ENCODE data around the gene ZNF831. TPM values are rescaled to one million over a fixed set of nuclear protein-coding genes. Genes with fewer than 3 reads are reported as not detected.

Gene ZNF831
- total RNA-seq, 2 experiments from 2014 or later: 7.0 to 8.6 TPM

DNA sequence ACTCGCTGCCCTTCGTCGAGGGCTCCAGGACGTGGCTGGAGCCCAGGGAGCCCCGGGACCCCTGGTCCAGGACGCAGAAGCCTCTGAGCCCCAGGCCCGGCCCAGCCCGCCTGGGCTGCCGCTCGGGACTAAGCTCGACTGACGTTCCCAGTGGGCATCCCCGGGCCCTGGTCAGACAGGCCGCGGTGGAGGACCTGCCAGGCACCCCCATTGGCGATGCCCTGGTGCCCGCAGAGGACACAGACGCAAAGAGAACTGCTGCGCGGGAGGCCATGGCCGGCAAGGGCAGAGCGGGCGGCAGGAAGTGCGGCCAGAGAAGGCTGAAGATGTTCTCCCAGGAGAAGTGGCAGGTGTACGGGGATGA is 28.9 kb downstream of the ZNF831 start:
- no peak overlapping the region for H3K4me3 Mint-ChIP-seq
- ATAC-seq (no peak), DNase-seq (no peak)
- H3K4me1 Mint-ChIP-seq: peaks cover 5% of the 10 kb centered on the region
- intact Hi-C loops (cut with DNase I, micrococcal nuclease): no loop called here
- no peaks in the 10 kb centered on the region for H3K36me3 Mint-ChIP-seq (ENCODE audit: low read depth)
- ChIA-PET POLR2A (no interaction called here), CTCF (no interaction called here)
- H3K27me3 Mint-ChIP-seq: no peaks in the 10 kb centered on the region
- no peak overlapping the region for H3K27ac Mint-ChIP-seq
- no peaks in the 10 kb centered on the region for H3K9me3 Mint-ChIP-seq (ENCODE audit: low read depth)

DNA sequence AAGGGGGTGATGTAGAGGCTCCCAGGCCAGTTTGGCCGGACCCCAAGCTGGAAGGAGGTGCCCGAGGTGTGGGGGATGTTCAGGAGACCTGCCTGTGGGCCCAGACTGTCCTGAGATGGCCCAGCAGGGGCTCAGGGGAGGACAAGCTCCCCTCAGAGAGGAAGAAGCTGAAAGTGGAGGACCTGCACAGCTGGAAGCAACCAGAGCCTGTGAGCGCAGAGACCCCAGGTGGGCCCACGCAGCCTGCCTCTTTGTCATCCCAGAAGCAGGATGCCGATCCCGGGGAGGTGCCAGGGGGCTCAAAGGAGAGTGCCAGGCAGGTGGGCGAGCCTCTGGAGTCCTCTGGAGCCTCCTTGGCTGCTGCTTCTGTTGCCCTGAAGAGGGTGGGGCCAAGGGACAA is 29.7 kb downstream of the ZNF831 start:
- ChIA-PET CTCF (no interaction called here), POLR2A (no interaction called here)
- DNase-seq (no peak), ATAC-seq (no peak)
- Mint-ChIP-seq H3K4me1 (no peaks in the 10 kb centered on the region), H3K9me3 (ENCODE audit: low read depth) (no peaks in the 10 kb centered on the region), H3K4me3 (no peak overlapping the region), H3K36me3 (ENCODE audit: low read depth) (peaks cover under 1% of the 10 kb centered on the region), H3K27ac (no peak overlapping the region), H3K27me3 (no peaks in the 10 kb centered on the region)
- intact Hi-C loops (cut with DNase I, micrococcal nuclease): no loop called here

DNA sequence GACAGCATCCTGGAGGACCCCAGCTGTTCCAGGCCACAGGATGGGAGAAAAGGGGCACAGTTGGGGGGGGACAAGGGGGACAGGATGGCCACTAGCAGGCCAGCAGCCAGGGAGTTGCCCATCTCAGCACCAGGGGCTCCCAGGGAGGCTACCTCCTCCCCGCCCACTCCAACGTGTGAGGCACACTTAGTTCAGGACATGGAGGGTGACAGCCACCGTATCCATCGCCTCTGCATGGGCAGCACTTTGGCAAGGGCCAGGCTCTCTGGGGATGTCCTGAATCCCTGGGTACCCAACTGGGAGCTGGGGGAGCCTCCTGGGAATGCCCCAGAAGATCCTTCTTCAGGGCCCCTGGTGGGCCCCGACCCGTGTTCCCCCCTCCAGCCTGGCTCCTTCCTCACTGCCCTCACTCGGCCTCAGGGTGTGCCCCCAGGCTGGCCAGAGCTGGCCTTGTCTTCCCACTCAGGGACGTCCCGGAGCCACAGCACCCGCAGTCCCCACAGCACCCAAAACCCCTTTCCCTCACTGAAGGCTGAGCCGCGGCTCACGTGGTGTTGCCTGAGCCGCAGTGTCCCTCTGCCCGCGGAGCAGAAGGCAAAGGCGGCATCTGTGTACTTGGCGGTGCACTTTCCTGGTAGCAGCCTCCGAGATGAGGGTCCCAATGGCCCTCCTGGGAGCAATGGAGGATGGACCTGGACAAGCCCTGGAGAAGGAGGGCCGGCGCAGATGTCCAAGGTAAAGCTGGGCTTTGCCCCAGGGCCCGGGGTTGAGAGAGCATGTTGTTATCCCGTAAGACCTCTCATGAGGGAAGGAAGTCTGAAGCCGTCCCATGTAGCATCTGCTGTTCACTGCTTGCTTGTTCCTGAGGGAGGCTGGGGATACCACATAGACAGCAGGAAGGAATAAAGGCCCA is 30.7 kb downstream of the ZNF831 start:
- no peaks in the 10 kb centered on the region for H3K27me3 Mint-ChIP-seq
- ATAC-seq: no peak
- no peaks in the 10 kb centered on the region for H3K9me3 Mint-ChIP-seq (ENCODE audit: low read depth)
- CTCF ChIA-PET: no interaction called here
- intact Hi-C loops (cut with DNase I, micrococcal nuclease): no loop called here
- DNase-seq: no peak
- no peaks in the 10 kb centered on the region for H3K4me1 Mint-ChIP-seq
- H3K36me3 Mint-ChIP-seq (ENCODE audit: low read depth): peaks cover 7% of the 10 kb centered on the region
- no peak overlapping the region for H3K27ac Mint-ChIP-seq
- H3K4me3 Mint-ChIP-seq: no peak overlapping the region
- POLR2A ChIA-PET: interaction anchor here (0.6 kb wide), 1 partner anchor 40 kb away, joined by 3 read pairs; no protein-coding TSS in a partner anchor

DNA sequence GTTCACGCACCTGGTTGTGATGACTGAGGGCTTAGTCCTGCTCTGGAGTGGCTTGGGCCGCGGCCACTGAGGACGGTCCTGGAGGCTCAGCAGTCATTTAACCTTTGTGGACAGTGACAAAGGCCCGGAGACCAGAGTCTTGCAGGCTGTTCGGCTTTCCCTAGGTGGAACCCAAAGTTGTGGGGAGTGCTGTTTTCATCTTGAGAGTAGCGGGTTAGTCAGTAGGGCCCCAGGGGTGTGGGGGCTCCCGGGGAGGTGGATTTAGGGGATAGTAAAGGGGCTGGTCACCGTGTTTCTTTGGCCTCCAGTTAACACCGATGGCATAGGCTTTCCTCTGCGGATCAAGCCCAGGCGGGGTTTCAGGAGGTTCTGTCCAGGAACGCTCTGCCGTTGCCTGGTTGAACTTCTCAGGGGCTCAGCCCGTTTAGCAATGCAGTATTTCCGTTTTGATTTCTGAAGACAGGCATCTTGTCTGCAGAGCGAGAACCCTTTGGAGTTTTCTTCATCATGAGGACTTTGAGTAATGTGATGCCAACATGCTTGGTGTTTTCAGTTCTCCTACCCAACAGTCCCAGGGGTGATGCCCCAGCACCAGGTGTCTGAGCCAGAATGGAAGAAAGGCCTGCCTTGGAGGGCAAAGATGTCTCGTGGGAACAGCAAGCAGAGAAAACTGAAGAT is 31.8 kb downstream of the ZNF831 start:
- ChIA-PET CTCF (interaction anchor here (0.7 to 1.2 kb wide), 3 partner anchors 10 to 108 kb away, joined by 3 to 4 read pairs (median 4); no protein-coding TSS in a partner anchor), POLR2A (no interaction called here)
- peaks cover 6% of the 10 kb centered on the region for H3K9me3 Mint-ChIP-seq (ENCODE audit: low read depth)
- H3K36me3 Mint-ChIP-seq (ENCODE audit: low read depth): peaks cover 15% of the 10 kb centered on the region
- no peaks in the 10 kb centered on the region for H3K4me1 Mint-ChIP-seq
- no peak for DNase-seq
- intact Hi-C loops (cut with DNase I, micrococcal nuclease): no loop called here
- no peaks in the 10 kb centered on the region for H3K27me3 Mint-ChIP-seq
- H3K27ac Mint-ChIP-seq: no peak overlapping the region
- H3K4me3 Mint-ChIP-seq: no peak overlapping the region
- ATAC-seq: no peak

DNA sequence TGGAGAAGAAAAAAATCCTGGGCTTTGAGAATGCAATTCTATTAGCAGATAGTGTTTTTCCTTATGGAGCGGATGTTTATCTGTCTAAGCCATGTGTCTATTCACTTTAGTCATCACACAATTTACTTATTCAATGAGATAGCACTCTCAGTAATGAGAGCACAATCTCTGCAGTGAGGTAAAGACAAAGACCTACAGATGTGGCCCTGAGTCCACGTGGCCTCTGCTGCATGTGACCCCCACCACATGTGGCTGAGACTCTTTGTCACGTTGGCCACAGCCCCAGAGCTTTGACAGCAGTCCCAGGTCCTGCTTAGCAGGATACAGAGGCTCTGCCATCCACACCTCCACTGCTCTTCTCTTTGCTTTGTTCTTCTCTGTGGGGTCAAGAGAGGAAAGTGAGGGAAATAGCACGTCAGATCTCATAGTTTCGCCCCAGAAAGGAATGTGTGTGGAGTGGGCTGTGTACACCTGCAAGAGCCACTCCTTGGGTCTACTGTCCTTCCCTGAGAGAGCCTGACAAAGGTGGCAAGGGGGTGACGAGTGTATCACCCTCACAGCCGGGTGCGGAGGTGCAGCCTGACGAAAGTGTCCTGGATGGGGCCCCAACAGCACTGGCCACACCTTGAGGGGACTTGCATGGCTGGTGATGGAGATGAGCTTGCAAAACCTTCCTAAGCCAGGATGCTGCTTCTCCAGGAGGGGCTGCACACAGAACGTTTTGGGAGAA is 40.7 kb downstream of the ZNF831 start:
- intact Hi-C loops (cut with DNase I, micrococcal nuclease): no loop called here
- H3K36me3 Mint-ChIP-seq (ENCODE audit: low read depth): peaks cover 19% of the 10 kb centered on the region
- no peak for DNase-seq
- no peak overlapping the region for H3K27ac Mint-ChIP-seq
- CTCF ChIA-PET: interaction anchor here (1.3 to 6.4 kb wide), 2 partner anchors 116 to 124 kb away, joined by 4 to 131 read pairs; no protein-coding TSS in a partner anchor
- peaks cover 34% of the 10 kb centered on the region for H3K4me1 Mint-ChIP-seq
- no peak for ATAC-seq
- peaks cover 9% of the 10 kb centered on the region for H3K9me3 Mint-ChIP-seq (ENCODE audit: low read depth)
- POLR2A ChIA-PET: interaction anchor here (0.6 kb wide), 1 partner anchor 318 kb away, joined by 8 read pairs; no protein-coding TSS in a partner anchor
- no peaks in the 10 kb centered on the region for H3K27me3 Mint-ChIP-seq
- H3K4me3 Mint-ChIP-seq: no peak overlapping the region

DNA sequence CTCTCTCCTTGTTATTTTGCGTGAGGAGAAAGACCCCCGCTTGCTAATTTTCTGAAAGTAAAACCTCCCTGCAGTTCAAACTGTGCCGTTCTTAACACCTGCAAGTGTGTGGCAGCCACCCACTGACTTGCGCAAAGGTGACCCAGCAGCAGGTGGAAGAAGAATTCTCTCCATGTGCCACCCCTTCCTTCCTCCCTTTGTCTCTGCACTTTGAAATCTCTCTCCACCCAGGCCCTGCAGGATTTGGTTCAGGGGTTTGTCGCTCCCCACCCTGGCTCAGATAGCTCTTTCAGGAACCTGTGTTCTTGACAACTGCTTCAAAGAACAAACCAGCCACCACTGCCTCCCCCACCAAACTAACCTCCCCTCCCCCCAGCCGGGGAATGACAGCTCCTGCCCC is 41.4 kb downstream of the ZNF831 start:
- Mint-ChIP-seq H3K4me3 (no peak overlapping the region), H3K27me3 (no peaks in the 10 kb centered on the region), H3K4me1 (peaks cover 34% of the 10 kb centered on the region), H3K9me3 (ENCODE audit: low read depth) (peaks cover 3% of the 10 kb centered on the region), H3K27ac (peak overlapping the region; percentile 44), H3K36me3 (ENCODE audit: low read depth) (peaks cover 14% of the 10 kb centered on the region)
- CTCF ChIA-PET: interaction anchor here (0.6 to 6.4 kb wide), 6 partner anchors 9 to 125 kb away, joined by 3 to 131 read pairs (median 4); no protein-coding TSS in a partner anchor
- DNase-seq (no peak), ATAC-seq (no peak)
- POLR2A ChIA-PET: interaction anchor here (0.6 kb wide), 1 partner anchor 318 kb away, joined by 8 read pairs; no protein-coding TSS in a partner anchor
- intact Hi-C loops (cut with DNase I, micrococcal nuclease): loop anchor here (5.0 kb wide), 2 partner anchors 38 to 333 kb away; no protein-coding TSS in a partner anchor

DNA sequence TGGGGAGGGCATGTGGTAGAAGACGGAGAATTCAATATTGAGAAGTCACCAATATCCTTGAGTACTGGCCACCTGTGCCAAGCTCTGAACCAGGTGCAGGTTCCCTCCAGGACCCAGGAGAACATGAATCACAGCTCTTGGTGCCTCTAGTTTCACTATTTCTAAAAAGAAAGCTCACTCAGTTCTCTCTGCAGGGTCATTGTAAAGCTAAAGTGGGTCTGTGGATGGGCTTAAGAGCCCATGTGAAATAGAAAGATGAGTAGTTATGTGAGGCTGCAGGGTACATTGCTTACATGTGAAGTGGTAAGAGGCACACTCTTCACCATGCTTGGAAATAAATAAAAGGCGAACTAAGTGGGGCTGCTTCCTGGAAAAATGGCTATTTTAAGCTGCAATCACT is 43.6 kb downstream of the ZNF831 start:
- H3K27me3 Mint-ChIP-seq: no peaks in the 10 kb centered on the region
- H3K4me1 Mint-ChIP-seq: peaks cover 32% of the 10 kb centered on the region
- ATAC-seq (peak; percentile 59), DNase-seq (no peak)
- H3K27ac Mint-ChIP-seq: peak overlapping the region; percentile 74
- ChIA-PET POLR2A (interaction anchor here (1.0 kb wide), 1 partner anchor 120 kb away, joined by 3 read pairs; no protein-coding TSS in a partner anchor), CTCF (interaction anchor here (0.6 to 6.4 kb wide), 50 partner anchors 8 to 1195 kb away, joined by 3 to 131 read pairs (median 5); partner anchors contain the start of genes ATP5F1E and ZNF831)
- peaks cover 2% of the 10 kb centered on the region for H3K36me3 Mint-ChIP-seq (ENCODE audit: low read depth)
- H3K4me3 Mint-ChIP-seq: no peak overlapping the region
- intact Hi-C loops (cut with DNase I, micrococcal nuclease): loop anchor here (1.0 to 5.0 kb wide), 4 partner anchors 40 to 335 kb away; no protein-coding TSS in a partner anchor
- no peaks in the 10 kb centered on the region for H3K9me3 Mint-ChIP-seq (ENCODE audit: low read depth)

DNA sequence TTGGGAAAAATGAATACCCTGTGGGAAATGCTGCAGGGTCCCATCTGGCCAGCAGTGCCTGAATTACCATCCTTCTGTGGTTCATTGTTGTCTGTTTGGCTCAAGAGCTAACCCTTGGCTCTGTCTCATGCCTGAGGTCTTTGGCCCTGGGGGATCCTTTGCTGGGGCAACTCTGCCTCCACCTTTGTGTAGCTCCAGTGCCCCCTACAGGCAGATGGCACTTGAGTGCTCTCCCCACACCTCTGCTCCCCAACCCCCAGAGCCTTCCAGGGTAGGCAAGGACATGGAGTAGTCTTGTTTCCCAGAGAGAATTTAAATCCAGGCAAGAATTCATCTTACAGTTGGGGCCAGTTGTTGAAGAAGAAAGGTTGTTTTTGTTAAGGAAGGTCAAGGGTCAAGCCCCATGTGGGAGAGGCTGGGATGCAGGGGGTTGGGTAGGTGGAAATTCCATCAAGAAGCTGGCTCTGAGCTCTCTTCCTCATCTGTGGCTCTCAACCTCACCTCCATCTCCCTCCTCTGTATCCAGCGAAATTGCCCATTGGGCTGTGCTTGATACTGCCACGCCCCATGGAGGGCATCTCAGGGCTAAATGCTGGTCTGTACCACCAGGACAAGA is 44.2 kb downstream of the ZNF831 start:
- Mint-ChIP-seq H3K4me1 (peaks cover 32% of the 10 kb centered on the region), H3K27ac (peak overlapping the region; percentile 74), H3K27me3 (no peaks in the 10 kb centered on the region), H3K36me3 (ENCODE audit: low read depth) (peaks cover 4% of the 10 kb centered on the region), H3K4me3 (no peak overlapping the region), H3K9me3 (ENCODE audit: low read depth) (no peaks in the 10 kb centered on the region)
- intact Hi-C loops (cut with DNase I, micrococcal nuclease): loop anchor here (1.0 to 5.0 kb wide), 4 partner anchors 41 to 336 kb away; no protein-coding TSS in a partner anchor
- ATAC-seq: peak; percentile 97
- CTCF ChIA-PET: interaction anchor here (0.6 to 6.4 kb wide), 53 partner anchors 8 to 1194 kb away, joined by 3 to 131 read pairs (median 5); partner anchors contain the start of genes ATP5F1E and ZNF831
- peak; percentile 91 for DNase-seq
- POLR2A ChIA-PET: interaction anchor here (1.0 kb wide), 1 partner anchor 120 kb away, joined by 3 read pairs; no protein-coding TSS in a partner anchor

DNA sequence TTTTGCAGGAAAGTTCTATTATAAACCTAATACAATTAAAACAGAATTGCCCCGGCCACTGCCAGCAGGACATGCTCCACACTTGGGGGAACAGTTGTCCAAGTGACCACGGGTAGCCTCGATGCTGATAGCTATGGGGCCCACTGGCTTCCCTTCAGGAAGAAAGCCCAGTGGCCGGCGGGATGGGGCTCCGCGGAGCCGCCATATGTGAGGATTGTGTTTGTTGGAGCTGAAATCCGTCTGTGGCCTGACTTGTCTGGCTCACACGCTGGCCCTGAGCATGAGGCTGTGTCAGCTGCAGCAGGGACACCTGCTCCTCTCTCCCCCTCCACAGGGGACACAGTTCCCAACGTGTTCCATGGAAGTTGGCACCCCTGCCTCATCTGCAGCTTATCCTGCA is 46.6 kb downstream of the ZNF831 start:
- no peaks in the 10 kb centered on the region for H3K27me3 Mint-ChIP-seq
- intact Hi-C loops (cut with DNase I, micrococcal nuclease): no loop called here
- ATAC-seq (no peak), DNase-seq (no peak)
- ChIA-PET CTCF (interaction anchor here (0.9 to 1.3 kb wide), 3 partner anchors 14 to 343 kb away, joined by 3 read pairs; no protein-coding TSS in a partner anchor), POLR2A (no interaction called here)
- H3K36me3 Mint-ChIP-seq (ENCODE audit: low read depth): peaks cover 14% of the 10 kb centered on the region
- peaks cover 23% of the 10 kb centered on the region for H3K4me1 Mint-ChIP-seq
- H3K27ac Mint-ChIP-seq: no peak overlapping the region
- H3K9me3 Mint-ChIP-seq (ENCODE audit: low read depth): no peaks in the 10 kb centered on the region
- no peak overlapping the region for H3K4me3 Mint-ChIP-seq

DNA sequence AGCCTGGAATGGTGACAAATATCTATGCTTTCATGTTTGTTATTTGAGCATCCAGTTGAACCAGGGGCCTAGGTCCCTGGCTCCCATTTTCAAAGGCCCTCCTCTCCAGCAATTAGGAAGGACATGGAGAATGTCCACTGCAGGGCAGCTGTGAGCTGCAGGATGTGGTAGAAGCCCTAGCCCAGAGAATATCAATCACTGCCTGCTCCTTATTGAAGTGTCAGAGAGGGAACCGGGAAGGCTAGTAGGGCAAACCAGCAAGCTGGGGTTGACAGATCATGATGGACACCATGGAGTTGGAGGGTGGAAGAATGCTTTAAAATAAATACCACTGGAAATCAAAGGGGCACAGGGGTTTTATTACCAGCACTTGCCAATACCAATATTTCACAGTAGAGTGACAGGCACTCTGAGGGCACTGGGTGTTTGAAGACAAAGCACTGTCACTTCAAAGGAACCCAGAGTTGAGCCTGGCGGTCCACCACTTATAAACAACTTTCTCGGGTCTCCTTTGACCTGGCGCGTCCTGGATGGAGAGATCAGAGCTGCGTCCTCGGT is 47.7 kb downstream of the ZNF831 start:
- DNase-seq: no peak
- ChIA-PET POLR2A (interaction anchor here (0.6 kb wide), 1 partner anchor 124 kb away, joined by 3 read pairs; no protein-coding TSS in a partner anchor), CTCF (interaction anchor here (0.6 to 1.3 kb wide), 4 partner anchors 12 to 540 kb away, joined by 3 read pairs; no protein-coding TSS in a partner anchor)
- intact Hi-C loops (cut with DNase I, micrococcal nuclease): no loop called here
- Mint-ChIP-seq H3K27ac (no peak overlapping the region), H3K4me3 (no peak overlapping the region), H3K27me3 (no peaks in the 10 kb centered on the region), H3K36me3 (ENCODE audit: low read depth) (peaks cover 15% of the 10 kb centered on the region), H3K9me3 (ENCODE audit: low read depth) (no peaks in the 10 kb centered on the region), H3K4me1 (peaks cover 15% of the 10 kb centered on the region)
- ATAC-seq: no peak
